Measurements from ENCODE around the gene SEMA5B.

SEMA5B gene

GRCh38 chr3:122946185-122946584, 81.4 kb downstream of the SEMA5B start:
- no peak overlapping the region for H3K4me3 ChIP-seq (replicated peaks; ENCODE audit: low read depth, low read length)
- no peak for DNase-seq (ENCODE audit: extremely low read depth, low read depth)
- no peak for TF ChIP-seq CTCF (IDR thresholded peaks at IDR 0.05; ENCODE audit: low read depth, low read length, missing control alignments)

GRCh38 chr3:122945230-122945629, 82.3 kb downstream of the SEMA5B start:
- TF ChIP-seq CTCF (IDR thresholded peaks at IDR 0.05; ENCODE audit: low read depth, low read length, missing control alignments): no peak
- no peak overlapping the region for H3K4me3 ChIP-seq (replicated peaks; ENCODE audit: low read depth, low read length)
- no peak for DNase-seq (ENCODE audit: extremely low read depth, low read depth)

GRCh38 chr3:122944671-122945161, 82.8 kb downstream of the SEMA5B start:
- DNase-seq (ENCODE audit: extremely low read depth, low read depth): no peak
- TF ChIP-seq CTCF (IDR thresholded peaks at IDR 0.05; ENCODE audit: low read depth, low read length, missing control alignments): no peak
- no peak overlapping the region for H3K4me3 ChIP-seq (replicated peaks; ENCODE audit: low read depth, low read length)

- no peak overlapping the region for H3K4me3 ChIP-seq (replicated peaks; ENCODE audit: low read depth, low read length)
- DNase-seq (ENCODE audit: extremely low read depth, low read depth): no peak
- TF ChIP-seq CTCF (IDR thresholded peaks at IDR 0.05; ENCODE audit: low read depth, low read length, missing control alignments): no peak
Observed at GRCh38 chr3:122943828-122944190, 83.8 kb downstream of the SEMA5B start.

- TF ChIP-seq CTCF (IDR thresholded peaks at IDR 0.05; ENCODE audit: low read depth, low read length, missing control alignments): peak; percentile 99
- H3K4me3 ChIP-seq (replicated peaks; ENCODE audit: low read depth, low read length): no peak overlapping the region
- DNase-seq (ENCODE audit: extremely low read depth, low read depth): peak; percentile 11
Observed at GRCh38 chr3:122942937-122943827, 84.4 kb downstream of the SEMA5B start.

GRCh38 chr3:122942239-122942638, 85.3 kb downstream of the SEMA5B start:
- DNase-seq (ENCODE audit: extremely low read depth, low read depth): no peak
- no peak overlapping the region for H3K4me3 ChIP-seq (replicated peaks; ENCODE audit: low read depth, low read length)
- TF ChIP-seq CTCF (IDR thresholded peaks at IDR 0.05; ENCODE audit: low read depth, low read length, missing control alignments): no peak

All from HFF-Myc (cell line).